Fibroblast of the aortic adventitia (primary cell): ENCODE results near the gene SEMA7A. TPM values are rescaled to one million over a fixed set of nuclear protein-coding genes. Genes with fewer than 3 reads are reported as not detected.
"Not testable (repeated sequence)": the region's sequence is repeated elsewhere in the genome, so short reads cannot be mapped to it uniquely, and the experiment has no call there.

Source experiments
- DNase-seq: peaks from one replicate; pipeline ENCODE4 v3.0.0-alpha.2; 2010; ENCODE audit warnings: low read depth
- H3K4me3 ChIP-seq: 2 replicates; pipeline ENCODE4 v1.5.1; 2011; ENCODE audit warnings: low read depth, mild to moderate bottlenecking, control low read depth, low read length, moderate library complexity
- small RNA-seq: library from RNA; depleted of rRNA; stranded (forward); fragments of <200 nt; gene quantifications from one replicate; pipeline ENCODE3, GENCODE V24; 2012
- total RNA-seq: library from RNA; depleted of rRNA; stranded (reverse); fragments of >200 nt; gene quantifications from 2 replicates; pipeline ENCODE4 v1.2.3, GENCODE V29; 2012; ENCODE audit warnings: low replicate concordance
- TF ChIP-seq, protein P1 (sequence below): IDR thresholded peaks from 2 replicates; pipeline ENCODE4 v1.5.1; 2011; ENCODE audit warnings: mild to moderate bottlenecking, low read length, control low read depth, inconsistent platforms; ENCODE audit not compliant: insufficient read depth

SEMA7A gene
- total RNA-seq, 1 donor, result 7.9 TPM

DNA sequence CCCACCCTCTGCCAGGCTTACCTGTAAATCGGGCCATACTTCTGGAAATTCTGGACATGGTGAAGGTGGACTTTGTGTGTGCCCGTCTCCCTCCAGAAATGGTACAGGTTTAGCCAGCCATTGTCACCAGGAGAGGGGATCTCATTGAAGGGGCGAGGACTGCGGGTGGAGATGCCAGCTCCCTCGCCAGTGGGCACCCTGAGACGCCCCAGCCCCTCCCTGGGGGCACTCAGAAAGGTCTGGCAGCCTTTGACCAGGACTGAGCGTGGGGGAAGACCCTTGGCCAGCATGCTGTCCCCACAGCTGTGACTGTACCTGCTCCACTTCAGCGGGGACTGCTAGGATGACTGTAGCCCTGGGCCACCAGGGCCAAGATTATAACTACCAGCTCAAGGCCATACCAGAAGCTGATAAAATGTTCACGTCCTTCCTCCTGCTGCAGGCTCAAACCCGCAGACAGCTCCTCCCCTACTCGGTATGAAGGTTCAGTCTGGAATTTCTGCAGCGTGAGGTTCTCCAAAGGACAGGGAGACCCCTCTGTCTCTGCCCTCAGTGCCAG is 66.4 kb downstream of the SEMA7A start, which contains the start of gene CYP11A1:
TSS of gene CYP11A1 (minus strand) at position 351 of the 559 bp plus-strand sequence. CDS start at position 290, 61 bp downstream.
- no peak for DNase-seq
- TF ChIP-seq, protein P1, sequence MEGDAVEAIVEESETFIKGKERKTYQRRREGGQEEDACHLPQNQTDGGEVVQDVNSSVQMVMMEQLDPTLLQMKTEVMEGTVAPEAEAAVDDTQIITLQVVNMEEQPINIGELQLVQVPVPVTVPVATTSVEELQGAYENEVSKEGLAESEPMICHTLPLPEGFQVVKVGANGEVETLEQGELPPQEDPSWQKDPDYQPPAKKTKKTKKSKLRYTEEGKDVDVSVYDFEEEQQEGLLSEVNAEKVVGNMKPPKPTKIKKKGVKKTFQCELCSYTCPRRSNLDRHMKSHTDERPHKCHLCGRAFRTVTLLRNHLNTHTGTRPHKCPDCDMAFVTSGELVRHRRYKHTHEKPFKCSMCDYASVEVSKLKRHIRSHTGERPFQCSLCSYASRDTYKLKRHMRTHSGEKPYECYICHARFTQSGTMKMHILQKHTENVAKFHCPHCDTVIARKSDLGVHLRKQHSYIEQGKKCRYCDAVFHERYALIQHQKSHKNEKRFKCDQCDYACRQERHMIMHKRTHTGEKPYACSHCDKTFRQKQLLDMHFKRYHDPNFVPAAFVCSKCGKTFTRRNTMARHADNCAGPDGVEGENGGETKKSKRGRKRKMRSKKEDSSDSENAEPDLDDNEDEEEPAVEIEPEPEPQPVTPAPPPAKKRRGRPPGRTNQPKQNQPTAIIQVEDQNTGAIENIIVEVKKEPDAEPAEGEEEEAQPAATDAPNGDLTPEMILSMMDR, result no peak
- H3K4me3 ChIP-seq, result no peak within 1 kb of the TSS

GRCh38 chr15:74365598-74366445 is 67.9 kb downstream of the SEMA7A start:
- peak overlapping the region; percentile 65 for H3K4me3 ChIP-seq
- DNase-seq, result peak; percentile 66
- TF ChIP-seq, protein P1, result no peak

GRCh38 chr15:74364936-74365597 is 68.7 kb downstream of the SEMA7A start:
- DNase-seq, result no peak
- H3K4me3 ChIP-seq, result peak overlapping the region; percentile 65
- TF ChIP-seq, protein P1, result no peak

- no peak overlapping the region for H3K4me3 ChIP-seq
- no peak for DNase-seq
- TF ChIP-seq, protein P1, result no peak
Observed at GRCh38 chr15:74362482-74362881, 71.3 kb downstream of the SEMA7A start.

GRCh38 chr15:74360855-74361254 is 72.9 kb downstream of the SEMA7A start:
- H3K4me3 ChIP-seq, result not testable (repeated sequence)
- peak; percentile 24 for DNase-seq

DNA sequence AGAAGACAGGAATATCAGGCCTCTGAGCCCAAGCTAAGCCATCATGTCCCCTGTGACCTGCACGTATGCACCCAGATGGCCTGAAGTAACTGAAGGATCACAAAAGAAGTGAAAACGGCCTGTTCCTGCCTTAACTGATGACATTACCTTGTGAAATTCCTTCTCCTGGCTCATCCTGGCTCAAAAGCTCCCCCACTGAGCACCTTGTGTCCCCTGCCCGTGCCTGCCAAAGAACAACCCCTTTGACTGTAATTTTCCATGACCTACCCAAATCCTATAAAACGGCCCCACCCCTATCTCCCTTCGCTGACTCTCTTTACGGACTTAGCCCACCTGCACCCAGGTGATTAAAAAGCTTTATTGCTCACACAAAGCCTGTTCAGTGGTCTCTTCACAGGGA is 74.4 kb downstream of the SEMA7A start:
- DNase-seq, H3K4me3 ChIP-seq: not testable (repeated sequence)

Small RNAs within 50 kb of the gene (small RNA-seq; reads per million reads assigned to genes)
- gene MIR6881, result not detected

Other genes starting within 250 kb of the SEMA7A start
- 0.18 and 0.25 TPM in 2 replicates for gene STRA6, start 231.2 kb downstream of the SEMA7A start, total RNA-seq
- gene CCDC33, start 197.6 kb downstream of the SEMA7A start, total RNA-seq, result 0.09 TPM in 1 of 2 replicates, not detected in the other
- 0.33 and 0.90 TPM in 2 replicates for gene CYP11A1, start 66.3 kb downstream of the SEMA7A start, total RNA-seq
- gene UBL7, start 27.2 kb upstream of the SEMA7A start, total RNA-seq, result 50.3 and 52.2 TPM in 2 replicates
- gene ARID3B, start 107.3 kb upstream of the SEMA7A start, total RNA-seq, result 0.33 and 2.5 TPM in 2 replicates
- 41.5 and 52.6 TPM in 2 replicates for gene CLK3, start 181.9 kb upstream of the SEMA7A start, total RNA-seq